Mucosa of stomach (tissue), 1 donor: ENCODE data around the gene DLL4.

Experiments used
- H3K27me3 ChIP-seq: one replicate; pipeline ENCODE4 v1.7.0; 2013; ENCODE audit warnings: mild to moderate bottlenecking, low read length; ENCODE audit not compliant: control insufficient read depth, insufficient read depth
- H3K36me3 ChIP-seq: one replicate; pipeline ENCODE4 v1.7.0; 2013; ENCODE audit warnings: low read length; ENCODE audit not compliant: control insufficient read depth, insufficient read depth
- H3K4me1 ChIP-seq: one replicate; pipeline ENCODE4 v1.7.0; 2013; ENCODE audit warnings: mild to moderate bottlenecking, low read length; ENCODE audit not compliant: control insufficient read depth, insufficient read depth
- H3K4me3 ChIP-seq: one replicate; pipeline ENCODE4 v1.7.0; 2013; ENCODE audit warnings: low read length
- H3K9ac ChIP-seq: one replicate; pipeline ENCODE4 v1.7.0; 2013; ENCODE audit warnings: mild to moderate bottlenecking, low read length, moderate library complexity
- H3K9me3 ChIP-seq: one replicate; pipeline ENCODE4 v1.7.0; 2013; ENCODE audit warnings: mild to moderate bottlenecking, low read length, moderate library complexity; ENCODE audit not compliant: control insufficient read depth
- donor health status: Pancreatic carcinoma.

DLL4 gene

DNA sequence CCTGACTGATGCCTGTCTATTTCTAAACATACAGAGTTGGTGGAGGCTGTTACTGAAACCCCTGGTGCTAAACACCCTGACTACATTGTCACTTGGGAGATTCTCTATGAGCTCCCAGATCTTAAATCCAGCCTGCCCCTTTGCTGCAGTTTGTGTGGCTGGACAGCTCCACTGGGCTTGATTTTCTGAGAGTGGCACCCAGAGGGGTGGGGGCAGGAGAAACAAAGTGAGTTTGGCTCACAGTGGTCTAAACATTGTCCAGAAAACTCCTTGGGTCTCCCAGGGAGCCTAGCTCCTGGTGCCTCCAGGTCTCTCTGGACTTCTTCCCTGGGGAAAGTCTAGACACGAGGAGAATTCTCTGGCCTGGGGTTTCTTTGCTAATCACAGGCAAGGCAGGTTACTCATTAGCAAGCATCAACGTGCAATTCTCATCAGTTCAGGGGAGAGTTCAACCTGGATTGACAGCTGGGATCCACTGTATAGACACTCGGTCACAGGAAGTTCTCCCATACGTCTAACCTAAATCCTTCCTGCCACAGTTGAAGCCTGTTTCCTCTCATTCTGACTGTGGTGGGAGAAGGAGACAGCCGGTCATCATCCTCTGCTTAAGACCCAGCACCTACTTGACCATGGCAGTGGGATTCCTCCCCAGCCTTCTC lies 7.1 kb upstream of the DLL4 start:
- no peaks in the 10 kb centered on the region for H3K9me3 ChIP-seq
- peaks cover 28% of the 10 kb centered on the region for H3K27me3 ChIP-seq
- peaks cover 24% of the 10 kb centered on the region for H3K4me1 ChIP-seq
- no peak overlapping the region for H3K4me3 ChIP-seq
- no peak overlapping the region for H3K9ac ChIP-seq
- no peaks in the 10 kb centered on the region for H3K36me3 ChIP-seq

- Histone ChIP-seq H3K4me1 (peaks cover 29% of the 10 kb centered on the region), H3K27me3 (peaks cover 33% of the 10 kb centered on the region), H3K9me3 (no peaks in the 10 kb centered on the region), H3K4me3 (no peak overlapping the region), H3K9ac (no peak overlapping the region), H3K36me3 (no peaks in the 10 kb centered on the region)
Measured at GRCh38 chr15:40922608-40923005, 6.5 kb upstream of the DLL4 start.

- Histone ChIP-seq H3K4me3 (no peak overlapping the region), H3K4me1 (peaks cover 37% of the 10 kb centered on the region), H3K36me3 (no peaks in the 10 kb centered on the region), H3K9me3 (no peaks in the 10 kb centered on the region), H3K9ac (no peak overlapping the region), H3K27me3 (peaks cover 43% of the 10 kb centered on the region)
Measured at GRCh38 chr15:40923551-40923950, 5.6 kb upstream of the DLL4 start.

GRCh38 chr15:40925495-40925862 lies 3.7 kb upstream of the DLL4 start:
- H3K4me3 ChIP-seq: no peak overlapping the region
- no peaks in the 10 kb centered on the region for H3K9me3 ChIP-seq
- H3K27me3 ChIP-seq: peaks cover 62% of the 10 kb centered on the region
- peaks cover 54% of the 10 kb centered on the region for H3K4me1 ChIP-seq
- H3K36me3 ChIP-seq: no peaks in the 10 kb centered on the region
- no peak overlapping the region for H3K9ac ChIP-seq

- Histone ChIP-seq H3K36me3 (no peaks in the 10 kb centered on the region), H3K4me1 (peaks cover 60% of the 10 kb centered on the region), H3K9ac (no peak overlapping the region), H3K9me3 (no peaks in the 10 kb centered on the region), H3K27me3 (peaks cover 68% of the 10 kb centered on the region), H3K4me3 (no peak overlapping the region)
Measured at GRCh38 chr15:40925863-40926658, 3.1 kb upstream of the DLL4 start.

DNA sequence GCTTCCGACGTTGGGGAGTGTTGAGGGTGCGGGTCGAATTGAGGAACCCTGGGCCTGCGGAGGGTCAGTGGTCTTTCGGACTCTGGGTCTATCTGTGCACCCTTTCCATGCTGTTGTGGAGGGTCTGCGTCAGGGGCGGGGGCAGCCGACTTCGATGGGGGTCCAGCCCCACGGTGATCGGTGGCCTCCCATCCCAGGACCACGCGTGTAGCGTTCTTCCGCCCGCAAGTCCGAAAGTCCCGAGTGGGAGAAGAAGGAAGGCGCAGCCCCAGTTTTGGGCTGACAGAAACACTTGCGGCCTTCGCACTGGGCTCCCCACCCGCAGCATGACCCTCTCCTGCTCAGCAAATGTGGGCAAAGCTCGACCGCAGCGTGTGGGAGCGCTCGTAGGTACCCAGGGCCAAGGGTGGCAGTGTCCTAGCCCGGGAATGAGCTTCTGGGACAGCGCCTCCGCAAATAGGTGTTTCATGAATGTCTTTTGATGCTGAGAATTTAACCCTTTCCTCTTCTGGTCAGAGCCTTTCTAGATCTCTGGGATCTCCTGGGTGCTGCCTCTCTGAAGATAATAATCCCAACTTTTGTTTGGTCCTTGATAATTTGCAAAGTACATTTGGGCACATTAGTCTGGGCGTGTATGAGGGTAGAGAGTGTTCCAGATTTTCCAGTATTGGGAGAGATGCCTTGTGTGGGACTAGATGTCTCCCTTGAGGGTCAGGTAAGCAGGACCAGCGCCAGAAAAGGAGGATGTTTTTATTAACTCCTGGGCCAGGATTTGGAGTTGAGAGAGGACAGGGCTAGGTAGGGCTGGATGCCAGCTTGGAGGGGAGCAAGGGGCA lies 2.3 kb upstream of the DLL4 start:
- Histone ChIP-seq H3K27me3 (peaks cover 76% of the 10 kb centered on the region), H3K4me1 (peaks cover 68% of the 10 kb centered on the region), H3K9me3 (no peaks in the 10 kb centered on the region)

DNA sequence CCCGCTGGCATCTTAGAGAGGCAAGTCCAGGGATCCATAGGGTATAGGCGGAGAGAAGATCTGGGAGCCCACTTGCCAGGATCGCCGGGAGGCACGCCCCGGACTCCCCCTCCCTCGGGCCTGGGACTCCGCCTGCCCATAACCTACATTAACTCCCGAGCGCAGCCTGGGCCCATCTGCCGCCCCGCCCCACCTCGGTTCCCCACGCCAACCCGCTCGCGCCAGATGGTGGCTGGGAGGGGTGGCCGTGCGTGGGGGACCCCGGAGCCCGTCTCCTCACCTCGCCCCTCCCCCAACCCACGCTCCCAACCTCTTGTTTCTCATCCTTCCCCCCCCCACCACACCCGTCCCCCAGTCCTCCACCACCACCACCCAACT lies 1.7 kb upstream of the DLL4 start:
- Histone ChIP-seq H3K27me3 (peaks cover 82% of the 10 kb centered on the region), H3K9me3 (no peaks in the 10 kb centered on the region), H3K4me1 (peaks cover 73% of the 10 kb centered on the region), H3K36me3 (no peaks in the 10 kb centered on the region), H3K9ac (no peak overlapping the region), H3K4me3 (no peak overlapping the region)

More for the DNA sequence above, 2.3 kb upstream of the DLL4 start:
- Histone ChIP-seq H3K4me3 (no peak overlapping the region), H3K36me3 (no peaks in the 10 kb centered on the region), H3K9ac (no peak overlapping the region)

- Histone ChIP-seq H3K27me3 (peaks cover 87% of the 10 kb centered on the region), H3K4me3 (no peak overlapping the region), H3K4me1 (peaks cover 75% of the 10 kb centered on the region), H3K36me3 (no peaks in the 10 kb centered on the region), H3K9ac (no peak overlapping the region), H3K9me3 (no peaks in the 10 kb centered on the region)
Measured at GRCh38 chr15:40927873-40928806, 1.0 kb upstream of the DLL4 start.

DNA sequence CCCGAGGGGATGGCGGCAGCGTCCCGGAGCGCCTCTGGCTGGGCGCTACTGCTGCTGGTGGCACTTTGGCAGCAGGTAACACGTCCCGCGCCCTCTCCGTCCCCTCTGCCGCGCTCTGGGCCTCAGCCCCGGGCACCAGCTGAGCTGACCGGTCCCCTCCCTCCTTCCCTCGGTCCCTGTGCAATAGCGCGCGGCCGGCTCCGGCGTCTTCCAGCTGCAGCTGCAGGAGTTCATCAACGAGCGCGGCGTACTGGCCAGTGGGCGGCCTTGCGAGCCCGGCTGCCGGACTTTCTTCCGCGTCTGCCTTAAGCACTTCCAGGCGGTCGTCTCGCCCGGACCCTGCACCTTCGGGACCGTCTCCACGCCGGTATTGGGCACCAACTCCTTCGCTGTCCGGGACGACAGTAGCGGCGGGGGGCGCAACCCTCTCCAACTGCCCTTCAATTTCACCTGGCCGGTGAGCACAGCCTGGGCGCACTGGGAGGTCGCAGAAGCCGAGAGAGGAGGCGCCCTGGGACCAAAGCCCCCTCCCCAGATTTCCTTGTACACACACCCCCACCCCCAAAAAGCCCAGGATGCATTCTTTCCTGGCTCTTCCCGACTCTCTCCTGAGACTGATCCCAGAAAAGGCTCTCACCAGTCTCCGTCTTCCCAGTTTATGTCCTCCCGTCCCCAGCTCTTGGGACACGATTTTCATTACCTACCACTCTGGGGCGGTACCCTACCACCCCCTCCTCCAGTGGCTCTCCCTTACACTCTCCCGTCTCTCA lies 705 bp downstream of the DLL4 start:
- Histone ChIP-seq H3K9ac (peak overlapping the region; percentile 48), H3K4me1 (peaks cover 80% of the 10 kb centered on the region), H3K36me3 (no peaks in the 10 kb centered on the region), H3K4me3 (peak overlapping the region; percentile 46), H3K9me3 (no peaks in the 10 kb centered on the region), H3K27me3 (peaks cover 81% of the 10 kb centered on the region)

DNA sequence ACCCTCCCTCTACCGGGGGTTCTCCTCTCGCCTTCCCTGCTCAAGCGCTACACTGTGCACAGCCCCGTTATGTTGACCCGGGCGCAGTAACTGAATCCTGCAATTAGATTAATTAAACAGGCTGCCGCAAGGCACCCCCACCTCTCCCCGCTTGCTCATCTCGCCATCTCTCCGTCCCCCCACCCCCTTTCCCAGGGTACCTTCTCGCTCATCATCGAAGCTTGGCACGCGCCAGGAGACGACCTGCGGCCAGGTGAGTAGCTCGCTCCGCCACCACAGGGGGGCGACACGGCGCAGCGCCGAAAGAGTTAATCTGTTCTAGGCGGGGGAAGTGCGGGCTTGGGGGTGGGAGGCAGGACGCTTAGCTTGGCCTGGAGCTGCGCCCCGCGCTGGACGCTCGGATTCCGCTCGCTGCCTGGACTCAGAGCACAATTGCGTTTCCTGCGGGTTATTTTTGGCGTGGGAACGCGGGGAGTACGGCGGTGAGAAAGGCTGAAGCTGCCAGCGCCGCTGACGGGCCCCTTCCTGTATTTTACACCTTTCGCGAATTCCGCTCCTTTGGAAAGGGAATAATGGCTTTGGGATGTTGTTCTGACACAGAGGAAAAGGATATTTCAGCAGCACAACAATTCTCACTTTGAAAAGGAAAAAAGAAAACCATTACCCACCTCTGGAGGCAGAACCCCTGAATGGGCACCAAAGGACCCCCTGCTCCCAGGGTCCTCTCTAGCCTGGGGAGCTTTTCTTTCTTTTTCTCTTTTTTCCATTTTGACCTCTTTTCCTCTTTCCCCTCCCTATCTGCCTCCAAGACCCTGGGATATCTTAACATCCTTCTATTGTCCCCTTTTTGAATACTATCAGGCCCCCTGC lies 1.5 kb downstream of the DLL4 start:
- peak overlapping the region; percentile 48 for H3K9ac ChIP-seq
- no peaks in the 10 kb centered on the region for H3K36me3 ChIP-seq
- peaks cover 73% of the 10 kb centered on the region for H3K27me3 ChIP-seq
- H3K9me3 ChIP-seq: no peaks in the 10 kb centered on the region
- peaks cover 76% of the 10 kb centered on the region for H3K4me1 ChIP-seq
- peak overlapping the region; percentile 46 for H3K4me3 ChIP-seq
